HepG2 (cell line): ENCODE measurements around the gene WTAP. TPM values are rescaled to one million over a fixed set of nuclear protein-coding genes. Genes with fewer than 3 reads are reported as not detected.

Source experiments
- ARHGAP35 ChIP-seq: sonication (generic); formaldehyde crosslinking; IDR thresholded peaks from 2 replicates; pipeline ENCODE4 v1.9.0; 2022; ENCODE audit warnings: mild to moderate bottlenecking, inconsistent platforms, moderate library complexity, missing genetic modification reagents, borderline replicate concordance
- GATAD1 ChIP-seq: IDR thresholded peaks from 2 replicates; pipeline ENCODE4 v1.6.1; 2016; ENCODE audit warnings: missing genetic modification reagents, missing compliant biosample characterization
- HHEX ChIP-seq: IDR thresholded peaks from 2 replicates; pipeline ENCODE4 v1.6.1; 2016; ENCODE audit warnings: control low read depth
- KAT7 ChIP-seq: IDR thresholded peaks from 2 replicates; pipeline ENCODE4 v1.6.1; 2018; ENCODE audit warnings: borderline replicate concordance, missing compliant biosample characterization
- MED8 ChIP-seq: sonication (generic); formaldehyde crosslinking; IDR thresholded peaks from 2 replicates; pipeline ENCODE4 v1.8.1; 2023; ENCODE audit warnings: mild to moderate bottlenecking, missing genetic modification reagents; ENCODE audit not compliant: insufficient replicate concordance
- NFRKB ChIP-seq: fragments of 450-650 bp; IDR thresholded peaks from 2 replicates; pipeline ENCODE4 v1.6.1; 2017
- SP2 ChIP-seq: sonication (generic); formaldehyde crosslinking; IDR thresholded peaks from 2 replicates; pipeline ENCODE4 v1.5.1; 2020; ENCODE audit warnings: mild to moderate bottlenecking, missing genetic modification reagents
- SRSF9 ChIP-seq: fragments of 200-400 bp; formaldehyde crosslinking; IDR thresholded peaks from 2 replicates; pipeline ENCODE4 v1.6.1; 2018; ENCODE audit warnings: borderline replicate concordance, mild to moderate bottlenecking, low read depth, low read length; ENCODE audit not compliant: insufficient read depth, poor library complexity, severe bottlenecking
- TAF1 ChIP-seq: sonication (generic); formaldehyde crosslinking; IDR thresholded peaks from 2 replicates; pipeline ENCODE4 v1.4.0; 2020; ENCODE audit warnings: missing genetic modification reagents
- XBP1 ChIP-seq: sonication (generic); formaldehyde crosslinking; IDR thresholded peaks from 2 replicates; pipeline ENCODE4 v1.5.0; 2020; ENCODE audit warnings: missing genetic modification reagents
- ZBTB1 ChIP-seq: sonication (generic); formaldehyde crosslinking; IDR thresholded peaks from 2 replicates; pipeline ENCODE4 v1.4.0; 2020; ENCODE audit warnings: missing genetic modification reagents, borderline replicate concordance
- ZMAT3 ChIP-seq: sonication (generic); formaldehyde crosslinking; conservative IDR thresholded peaks from 2 replicates; pipeline ENCODE4 v1.7.0; 2021; ENCODE audit warnings: missing genetic modification reagents
- ZNF607 ChIP-seq: sonication (generic); formaldehyde crosslinking; IDR thresholded peaks from 2 replicates; pipeline ENCODE4 v1.5.1; 2020; ENCODE audit warnings: missing genetic modification reagents, mild to moderate bottlenecking, borderline replicate concordance
- polyA plus RNA-seq, 8 experiments: library from polyadenylated mRNA; depleted of rRNA in 3 of 8; stranded (reverse) in 7 of 8; unstranded in 1 of 8; fragments of >200 nt; fragmentation: Illumina TruSeq in 4 of 8; extraction: Trizol in 4 of 8; gene quantifications; 2 replicates each; pipeline versions ENCODE4 v1.2.1 to v1.2.3, GENCODE V29; 2011 to 2016; ENCODE audit warnings: low read depth in 4 of 8, missing spikeins in 1 of 8, mixed read lengths in 1 of 8; ENCODE audit not compliant: insufficient read depth in 1 of 8
- total RNA-seq, 5 experiments: library from RNA; depleted of rRNA; stranded (reverse); fragments of >200 nt; fragmentation: Illumina TruSeq; extraction: Trizol; gene quantifications; 2 replicates each; pipeline ENCODE4 v1.2.3, GENCODE V29; 2016; ENCODE audit warnings: low read depth in 1 of 5
- TF ChIP-seq, protein P1 (sequence below), 2 experiments: sonication (generic) in 1 of 2; formaldehyde crosslinking in 1 of 2; IDR thresholded peaks; 2 replicates each; pipeline versions ENCODE4 v1.5.1 to v1.6.1; 2011 to 2020; ENCODE audit warnings: borderline replicate concordance in 1 of 2, low read depth in 1 of 2, low read length in 1 of 2, mild to moderate bottlenecking in 1 of 2, missing genetic modification reagents in 1 of 2, moderate library complexity in 1 of 2
- TF ChIP-seq, protein P2 (sequence below): sonication (generic); formaldehyde crosslinking; IDR thresholded peaks from 2 replicates; pipeline ENCODE4 v1.4.0; 2020; ENCODE audit warnings: missing genetic modification reagents
- TF ChIP-seq, protein P3 (sequence below): sonication (generic); formaldehyde crosslinking; IDR thresholded peaks from 2 replicates; pipeline ENCODE4 v1.5.1; 2020; ENCODE audit warnings: missing genetic modification reagents, mild to moderate bottlenecking, borderline replicate concordance
- TF ChIP-seq, protein P4 (sequence below): fragments of 450-650 bp; IDR thresholded peaks from 2 replicates; pipeline ENCODE4 v1.6.1; 2016
- TF ChIP-seq, protein P5 (sequence below): sonication (generic); formaldehyde crosslinking; IDR thresholded peaks from 2 replicates; pipeline ENCODE4 v1.4.0; 2020; ENCODE audit warnings: missing genetic modification reagents
- TF ChIP-seq, protein P6 (sequence below): sonication (generic); formaldehyde crosslinking; IDR thresholded peaks from 2 replicates; pipeline ENCODE4 v1.8.1; 2022; ENCODE audit warnings: mild to moderate bottlenecking, missing genetic modification reagents
- TF ChIP-seq, protein P7 (sequence below): IDR thresholded peaks from 2 replicates; pipeline ENCODE4 v1.6.1; 2016; ENCODE audit warnings: control low read depth

The WTAP gene
- total and polyA plus RNA-seq, 2 of the 13 experiments (the other 11 are each of a cell fraction or from before 2014, with no cell fraction given): 31.6 to 167 TPM

DNA sequence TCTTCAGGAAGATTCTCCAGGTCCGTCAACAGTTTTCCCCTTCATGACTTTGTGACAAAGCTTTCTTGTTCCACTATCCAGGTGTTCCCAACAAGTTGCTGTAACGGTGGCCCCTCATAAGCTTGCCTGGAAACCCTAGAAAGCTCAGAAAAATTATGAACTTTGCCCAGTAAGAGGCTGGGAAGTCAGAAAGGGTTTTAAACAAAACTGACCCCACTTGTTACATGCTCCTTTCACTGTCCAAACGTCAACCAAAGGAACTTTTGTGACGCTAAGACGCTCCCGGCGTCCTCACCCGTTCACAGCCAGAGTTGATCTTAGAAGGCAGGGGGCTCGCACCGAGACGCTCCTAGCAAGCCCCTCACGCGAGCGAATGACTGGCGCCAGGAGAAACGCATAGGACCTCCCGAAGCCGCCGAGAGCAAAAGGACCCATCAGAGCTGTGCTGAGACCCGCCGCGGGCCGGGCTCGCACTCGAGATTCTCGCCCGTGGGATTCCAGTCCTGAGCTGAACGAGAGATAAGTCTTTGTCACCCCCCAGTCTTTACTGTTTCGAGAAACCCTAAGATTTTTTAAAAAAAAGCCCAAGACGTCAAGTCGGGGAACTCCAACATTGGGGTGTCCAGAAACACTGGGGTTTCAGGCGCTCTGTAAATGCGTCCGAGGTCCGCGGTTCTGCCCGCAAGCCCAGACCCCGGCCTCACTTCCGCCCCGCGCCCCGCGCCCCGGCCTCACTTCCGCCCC lies 34.0 kb downstream of the WTAP start (continued):
- TF ChIP-seq, protein P1, sequence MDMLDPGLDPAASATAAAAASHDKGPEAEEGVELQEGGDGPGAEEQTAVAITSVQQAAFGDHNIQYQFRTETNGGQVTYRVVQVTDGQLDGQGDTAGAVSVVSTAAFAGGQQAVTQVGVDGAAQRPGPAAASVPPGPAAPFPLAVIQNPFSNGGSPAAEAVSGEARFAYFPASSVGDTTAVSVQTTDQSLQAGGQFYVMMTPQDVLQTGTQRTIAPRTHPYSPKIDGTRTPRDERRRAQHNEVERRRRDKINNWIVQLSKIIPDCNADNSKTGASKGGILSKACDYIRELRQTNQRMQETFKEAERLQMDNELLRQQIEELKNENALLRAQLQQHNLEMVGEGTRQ (IDR thresholded peaks at IDR 0.05; ENCODE audit: low read depth, low read length): no peak
- TF ChIP-seq, protein P1 (CRISPR knock-in tag; IDR thresholded peaks at IDR 0.05; ENCODE audit: borderline replicate concordance): no peak
- TF ChIP-seq TAF1 (no peak; the same call in 1 of the 2 replicates), KAT7 (CRISPR knock-in tag) (no peak), SP2 (CRISPR knock-in tag) (no peak), ZMAT3 (CRISPR knock-in tag) (no peak), XBP1 (CRISPR knock-in tag) (no peak), ARHGAP35 (CRISPR knock-in tag) (no peak), SRSF9 (no peak), GATAD1 (CRISPR knock-in tag) (no peak), ZBTB1 (CRISPR knock-in tag) (peak; percentile 91; the same call in 1 of the 2 replicates), NFRKB (no peak), ZNF607 (CRISPR knock-in tag) (peak; percentile 18; the same call in 1 of the 2 replicates), HHEX (CRISPR knock-in tag) (no peak), MED8 (CRISPR knock-in tag) (no peak)
- TF ChIP-seq, protein P2, sequence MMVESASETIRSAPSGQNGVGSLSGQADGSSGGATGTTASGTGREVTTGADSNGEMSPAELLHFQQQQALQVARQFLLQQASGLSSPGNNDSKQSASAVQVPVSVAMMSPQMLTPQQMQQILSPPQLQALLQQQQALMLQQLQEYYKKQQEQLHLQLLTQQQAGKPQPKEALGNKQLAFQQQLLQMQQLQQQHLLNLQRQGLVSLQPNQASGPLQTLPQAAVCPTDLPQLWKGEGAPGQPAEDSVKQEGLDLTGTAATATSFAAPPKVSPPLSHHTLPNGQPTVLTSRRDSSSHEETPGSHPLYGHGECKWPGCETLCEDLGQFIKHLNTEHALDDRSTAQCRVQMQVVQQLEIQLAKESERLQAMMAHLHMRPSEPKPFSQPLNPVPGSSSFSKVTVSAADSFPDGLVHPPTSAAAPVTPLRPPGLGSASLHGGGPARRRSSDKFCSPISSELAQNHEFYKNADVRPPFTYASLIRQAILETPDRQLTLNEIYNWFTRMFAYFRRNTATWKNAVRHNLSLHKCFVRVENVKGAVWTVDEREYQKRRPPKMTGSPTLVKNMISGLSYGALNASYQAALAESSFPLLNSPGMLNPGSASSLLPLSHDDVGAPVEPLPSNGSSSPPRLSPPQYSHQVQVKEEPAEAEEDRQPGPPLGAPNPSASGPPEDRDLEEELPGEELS (CRISPR knock-in tag): no peak
- TF ChIP-seq, protein P3, sequence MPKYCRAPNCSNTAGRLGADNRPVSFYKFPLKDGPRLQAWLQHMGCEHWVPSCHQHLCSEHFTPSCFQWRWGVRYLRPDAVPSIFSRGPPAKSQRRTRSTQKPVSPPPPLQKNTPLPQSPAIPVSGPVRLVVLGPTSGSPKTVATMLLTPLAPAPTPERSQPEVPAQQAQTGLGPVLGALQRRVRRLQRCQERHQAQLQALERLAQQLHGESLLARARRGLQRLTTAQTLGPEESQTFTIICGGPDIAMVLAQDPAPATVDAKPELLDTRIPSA (CRISPR knock-in tag): no peak; the same call in 1 of the 2 replicates
- TF ChIP-seq, protein P4, sequence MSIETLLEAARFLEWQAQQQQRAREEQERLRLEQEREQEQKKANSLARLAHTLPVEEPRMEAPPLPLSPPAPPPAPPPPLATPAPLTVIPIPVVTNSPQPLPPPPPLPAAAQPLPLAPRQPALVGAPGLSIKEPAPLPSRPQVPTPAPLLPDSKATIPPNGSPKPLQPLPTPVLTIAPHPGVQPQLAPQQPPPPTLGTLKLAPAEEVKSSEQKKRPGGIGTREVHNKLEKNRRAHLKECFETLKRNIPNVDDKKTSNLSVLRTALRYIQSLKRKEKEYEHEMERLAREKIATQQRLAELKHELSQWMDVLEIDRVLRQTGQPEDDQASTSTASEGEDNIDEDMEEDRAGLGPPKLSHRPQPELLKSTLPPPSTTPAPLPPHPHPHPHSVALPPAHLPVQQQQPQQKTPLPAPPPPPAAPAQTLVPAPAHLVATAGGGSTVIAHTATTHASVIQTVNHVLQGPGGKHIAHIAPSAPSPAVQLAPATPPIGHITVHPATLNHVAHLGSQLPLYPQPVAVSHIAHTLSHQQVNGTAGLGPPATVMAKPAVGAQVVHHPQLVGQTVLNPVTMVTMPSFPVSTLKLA: no peak
- TF ChIP-seq, protein P5, sequence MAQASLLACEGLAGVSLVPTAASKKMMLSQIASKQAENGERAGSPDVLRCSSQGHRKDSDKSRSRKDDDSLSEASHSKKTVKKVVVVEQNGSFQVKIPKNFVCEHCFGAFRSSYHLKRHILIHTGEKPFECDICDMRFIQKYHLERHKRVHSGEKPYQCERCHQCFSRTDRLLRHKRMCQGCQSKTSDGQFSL (CRISPR knock-in tag): no peak
- TF ChIP-seq, protein P6, sequence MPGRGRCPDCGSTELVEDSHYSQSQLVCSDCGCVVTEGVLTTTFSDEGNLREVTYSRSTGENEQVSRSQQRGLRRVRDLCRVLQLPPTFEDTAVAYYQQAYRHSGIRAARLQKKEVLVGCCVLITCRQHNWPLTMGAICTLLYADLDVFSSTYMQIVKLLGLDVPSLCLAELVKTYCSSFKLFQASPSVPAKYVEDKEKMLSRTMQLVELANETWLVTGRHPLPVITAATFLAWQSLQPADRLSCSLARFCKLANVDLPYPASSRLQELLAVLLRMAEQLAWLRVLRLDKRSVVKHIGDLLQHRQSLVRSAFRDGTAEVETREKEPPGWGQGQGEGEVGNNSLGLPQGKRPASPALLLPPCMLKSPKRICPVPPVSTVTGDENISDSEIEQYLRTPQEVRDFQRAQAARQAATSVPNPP (CRISPR knock-in tag): no peak
- TF ChIP-seq, protein P7, sequence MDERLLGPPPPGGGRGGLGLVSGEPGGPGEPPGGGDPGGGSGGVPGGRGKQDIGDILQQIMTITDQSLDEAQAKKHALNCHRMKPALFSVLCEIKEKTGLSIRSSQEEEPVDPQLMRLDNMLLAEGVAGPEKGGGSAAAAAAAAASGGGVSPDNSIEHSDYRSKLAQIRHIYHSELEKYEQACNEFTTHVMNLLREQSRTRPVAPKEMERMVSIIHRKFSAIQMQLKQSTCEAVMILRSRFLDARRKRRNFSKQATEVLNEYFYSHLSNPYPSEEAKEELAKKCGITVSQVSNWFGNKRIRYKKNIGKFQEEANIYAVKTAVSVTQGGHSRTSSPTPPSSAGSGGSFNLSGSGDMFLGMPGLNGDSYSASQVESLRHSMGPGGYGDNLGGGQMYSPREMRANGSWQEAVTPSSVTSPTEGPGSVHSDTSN (CRISPR knock-in tag): no peak
